ENCODE results near the gene PGM5. TPM values are rescaled to one million over a fixed set of nuclear protein-coding genes. Genes with fewer than 3 reads are reported as not detected.

The PGM5 gene
- total and polyA plus RNA-seq, 2 donors (not counting 3 experiments of a cell fraction or from before 2014, with no cell fraction given) = 0.14 to 1.9 TPM

- CTCF ChIA-PET = no interaction called here
- intact Hi-C loops (cut with micrococcal nuclease) = no loop called here
- no peak for DNase-seq (ENCODE audit: low read depth, low spot score)
These were observed 202.1 kb downstream of the PGM5 start for GRCh38 chr9:68558545-68558944.

GRCh38 chr9:68560071-68560844, 203.8 kb downstream of the PGM5 start:
- Histone ChIP-seq H2AFZ (ENCODE audit: low read depth, low read length) (no peak overlapping the region), H3K4me2 (ENCODE audit: insufficient read depth, low read length) (no peak overlapping the region), H3K79me2 (ENCODE audit: control insufficient read depth, insufficient read depth, low read length) (no peaks in the 10 kb centered on the region), H3K9ac (replicated peaks; ENCODE audit: extremely low read depth, insufficient read depth, low read length) (no peak overlapping the region), H3K36me3 (ENCODE audit: control insufficient read depth in 2 of 2, extremely low read depth in 1 of 2, insufficient read depth in 2 of 2, low read length in 2 of 2) (no peaks in the 10 kb centered on the region), H3K4me1 (ENCODE audit: control insufficient read depth, extremely low read depth, insufficient read depth, low read length) (no peaks in the 10 kb centered on the region), H3K9me1 (replicated peaks; ENCODE audit: control insufficient read depth, extremely low read depth, insufficient read depth, low read length) (no peaks in the 10 kb centered on the region), H3K27me3 (ENCODE audit: control insufficient read depth in 2 of 2, insufficient read depth in 2 of 2, low read length in 2 of 2) (no peaks in the 10 kb centered on the region), H4K20me1 (replicated peaks; ENCODE audit: control insufficient read depth, extremely low read depth, insufficient read depth, low read length) (no peaks in the 10 kb centered on the region), H3K27ac (ENCODE audit: insufficient read depth, low read depth, low read length) (no peak overlapping the region), H3K9me3 (replicated peaks; ENCODE audit: control insufficient read depth, insufficient read depth, low read length) (no peaks in the 10 kb centered on the region), H3K4me3 (replicated peaks in 1 of 3; ENCODE audit: insufficient read depth in 1 of 3, low read depth in 1 of 3, low read length in 3 of 3) (no peak overlapping the region)
- no TSS peak for BruUV-seq (replicated peaks)
- ChIA-PET CTCF (interaction anchor here (0.7 to 1.6 kb wide), 8 partner anchors 8 to 439 kb away, joined by 3 to 7 read pairs (median 4); partner anchors contain the start of gene TMEM252), POLR2A (no interaction called here)
- intact Hi-C loops (cut with micrococcal nuclease) = no loop called here
- DNase-seq (ENCODE audit: low read depth, low spot score) (peak; percentile 20), FAIRE-seq (no peak)
- no peak for TF ChIP-seq POLR2A (IDR thresholded peaks at IDR 0.05; ENCODE audit: low read depth, low read length)
- no peak for TF ChIP-seq GATA2 (IDR thresholded peaks at IDR 0.05; ENCODE audit: insufficient read depth, insufficient read length, low read depth, low read length)
- TF ChIP-seq, protein P1, sequence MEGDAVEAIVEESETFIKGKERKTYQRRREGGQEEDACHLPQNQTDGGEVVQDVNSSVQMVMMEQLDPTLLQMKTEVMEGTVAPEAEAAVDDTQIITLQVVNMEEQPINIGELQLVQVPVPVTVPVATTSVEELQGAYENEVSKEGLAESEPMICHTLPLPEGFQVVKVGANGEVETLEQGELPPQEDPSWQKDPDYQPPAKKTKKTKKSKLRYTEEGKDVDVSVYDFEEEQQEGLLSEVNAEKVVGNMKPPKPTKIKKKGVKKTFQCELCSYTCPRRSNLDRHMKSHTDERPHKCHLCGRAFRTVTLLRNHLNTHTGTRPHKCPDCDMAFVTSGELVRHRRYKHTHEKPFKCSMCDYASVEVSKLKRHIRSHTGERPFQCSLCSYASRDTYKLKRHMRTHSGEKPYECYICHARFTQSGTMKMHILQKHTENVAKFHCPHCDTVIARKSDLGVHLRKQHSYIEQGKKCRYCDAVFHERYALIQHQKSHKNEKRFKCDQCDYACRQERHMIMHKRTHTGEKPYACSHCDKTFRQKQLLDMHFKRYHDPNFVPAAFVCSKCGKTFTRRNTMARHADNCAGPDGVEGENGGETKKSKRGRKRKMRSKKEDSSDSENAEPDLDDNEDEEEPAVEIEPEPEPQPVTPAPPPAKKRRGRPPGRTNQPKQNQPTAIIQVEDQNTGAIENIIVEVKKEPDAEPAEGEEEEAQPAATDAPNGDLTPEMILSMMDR (IDR thresholded peaks at IDR 0.05; ENCODE audit: extremely low read depth in 1 of 2, insufficient read depth in 1 of 2, low read depth in 1 of 2, low read length in 2 of 2) = peak; percentile 34 to 53
- dilution Hi-C loops (cut with MboI; ENCODE audit: extremely low pct_ligation_motif_present, low sequenced_read_pairs) = no loop called here

More at GRCh38 chr9:68558545-68558944, 202.1 kb downstream of the PGM5 start:
- H3K79me2 ChIP-seq (ENCODE audit: control insufficient read depth, insufficient read depth, low read length) = no peaks in the 10 kb centered on the region
- H3K4me3 ChIP-seq (replicated peaks in 1 of 3; ENCODE audit: insufficient read depth in 1 of 3, low read depth in 1 of 3, low read length in 3 of 3) = no peak overlapping the region
- no peaks in the 10 kb centered on the region for H4K20me1 ChIP-seq (replicated peaks; ENCODE audit: control insufficient read depth, extremely low read depth, insufficient read depth, low read length)
- no peaks in the 10 kb centered on the region for H3K9me1 ChIP-seq (replicated peaks; ENCODE audit: control insufficient read depth, extremely low read depth, insufficient read depth, low read length)
- BruUV-seq (replicated peaks) = no TSS peak
- H3K4me1 ChIP-seq (ENCODE audit: control insufficient read depth, extremely low read depth, insufficient read depth, low read length) = no peaks in the 10 kb centered on the region
- H2AFZ ChIP-seq (ENCODE audit: low read depth, low read length) = no peak overlapping the region
- no peak overlapping the region for H3K9ac ChIP-seq (replicated peaks; ENCODE audit: extremely low read depth, insufficient read depth, low read length)
- no peaks in the 10 kb centered on the region for H3K36me3 ChIP-seq (ENCODE audit: control insufficient read depth in 2 of 2, extremely low read depth in 1 of 2, insufficient read depth in 2 of 2, low read length in 2 of 2)
- FAIRE-seq = no peak
- POLR2A ChIA-PET = no interaction called here
- dilution Hi-C loops (cut with MboI; ENCODE audit: extremely low pct_ligation_motif_present, low sequenced_read_pairs) = no loop called here
- H3K9me3 ChIP-seq (replicated peaks; ENCODE audit: control insufficient read depth, insufficient read depth, low read length) = no peaks in the 10 kb centered on the region
- TF ChIP-seq FOS (IDR thresholded peaks at IDR 0.05; ENCODE audit: borderline replicate concordance, insufficient read depth, low read length) = no peak
- no peaks in the 10 kb centered on the region for H3K27me3 ChIP-seq (ENCODE audit: control insufficient read depth in 2 of 2, insufficient read depth in 2 of 2, low read length in 2 of 2)
- no peak overlapping the region for H3K4me2 ChIP-seq (ENCODE audit: insufficient read depth, low read length)
- no peak overlapping the region for H3K27ac ChIP-seq (ENCODE audit: insufficient read depth, low read depth, low read length)
